HG03565 (cell line): ENCODE results near the gene HOXA6.

Source experiments
- ATAC-seq: cut with Tn5 transposase; IDR thresholded peaks from one replicate; pipeline ENCODE4 v1.9.1; 2021; ENCODE audit warnings: mild to moderate bottlenecking, moderate library complexity; ENCODE audit not compliant: unreplicated experiment

Gene HOXA6

DNA sequence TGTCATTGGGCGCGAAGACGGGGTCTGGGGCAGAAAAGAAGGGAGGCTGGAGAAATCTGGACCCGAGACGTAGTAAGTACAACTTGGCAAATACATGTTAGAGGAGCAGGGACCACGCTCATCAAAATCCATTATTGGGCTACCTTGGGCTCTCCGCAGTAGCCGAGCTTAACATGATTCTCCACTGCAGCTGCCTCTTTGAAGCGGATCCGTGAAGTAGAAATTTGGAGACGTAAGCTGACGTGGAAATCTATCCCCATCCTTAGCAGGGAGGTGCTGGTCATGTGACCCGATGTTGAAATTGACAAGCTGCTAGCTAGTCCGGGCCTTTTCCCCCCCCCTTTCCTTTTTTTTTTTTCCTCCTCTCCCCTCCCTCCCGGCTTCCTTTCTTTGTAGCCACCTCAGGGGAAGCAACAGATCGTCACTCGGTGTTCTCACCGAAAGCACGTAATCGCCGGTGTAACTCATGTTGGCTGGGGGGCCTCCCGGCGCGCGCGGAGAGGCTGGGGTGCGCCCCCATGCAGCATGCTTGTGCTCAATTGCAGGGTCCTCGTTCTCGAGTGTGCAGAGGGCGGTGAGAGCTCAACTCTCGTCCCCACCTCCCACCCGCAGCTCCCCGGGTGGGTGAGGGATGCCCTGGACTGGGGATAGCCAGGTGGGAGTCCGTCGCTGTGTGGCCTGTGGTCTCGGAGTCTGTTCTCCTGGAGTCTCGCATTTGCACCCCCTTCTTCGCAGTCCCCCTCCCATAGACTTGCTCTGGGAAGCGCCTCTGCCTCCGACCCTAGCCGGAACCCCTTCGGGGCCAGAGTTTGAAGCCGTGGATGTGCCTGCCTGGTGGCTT, 37.7 kb upstream of the HOXA6 start, which contains the start of gene HOXA11:
Gene HOXA11, minus strand, starts transcription at position 220 of the 841 bp plus-strand sequence. Its CDS starts 88 bp downstream, at position 132.
- no peak for ATAC-seq

DNA sequence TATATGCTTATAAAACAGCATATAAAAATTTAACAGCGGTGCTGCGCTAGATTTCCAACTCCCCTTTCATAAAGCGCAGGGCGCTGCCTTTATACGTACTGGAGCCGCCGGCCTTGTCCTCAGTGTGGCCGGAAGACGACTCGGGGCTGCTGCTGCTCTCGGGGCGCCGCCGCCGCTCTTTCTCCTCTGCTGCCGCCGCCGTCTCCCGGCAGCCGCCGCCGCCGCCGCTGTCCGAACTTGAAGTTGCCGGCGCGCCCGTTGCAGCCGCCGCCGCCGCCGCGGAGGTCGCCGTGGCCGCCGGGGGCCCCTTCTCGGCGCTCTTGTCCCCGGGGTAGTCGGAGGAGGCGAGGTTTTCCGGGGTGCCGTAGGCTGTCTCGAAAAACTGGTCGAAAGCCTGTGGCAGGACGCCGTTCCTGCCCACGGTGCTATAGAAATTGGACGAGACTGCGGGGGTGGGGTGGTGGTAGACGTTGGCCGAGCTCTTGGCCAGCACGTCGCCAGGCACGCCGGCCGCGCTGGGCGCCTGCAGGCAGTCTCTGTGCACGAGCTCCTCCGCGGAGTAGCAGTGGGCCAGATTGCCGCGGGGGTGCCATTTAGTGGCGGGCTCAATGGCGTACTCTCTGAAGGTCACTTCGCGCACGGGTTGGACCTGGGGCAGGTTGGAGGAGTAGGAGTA, 36.9 kb upstream of the HOXA6 start:
- no peak for ATAC-seq

DNA sequence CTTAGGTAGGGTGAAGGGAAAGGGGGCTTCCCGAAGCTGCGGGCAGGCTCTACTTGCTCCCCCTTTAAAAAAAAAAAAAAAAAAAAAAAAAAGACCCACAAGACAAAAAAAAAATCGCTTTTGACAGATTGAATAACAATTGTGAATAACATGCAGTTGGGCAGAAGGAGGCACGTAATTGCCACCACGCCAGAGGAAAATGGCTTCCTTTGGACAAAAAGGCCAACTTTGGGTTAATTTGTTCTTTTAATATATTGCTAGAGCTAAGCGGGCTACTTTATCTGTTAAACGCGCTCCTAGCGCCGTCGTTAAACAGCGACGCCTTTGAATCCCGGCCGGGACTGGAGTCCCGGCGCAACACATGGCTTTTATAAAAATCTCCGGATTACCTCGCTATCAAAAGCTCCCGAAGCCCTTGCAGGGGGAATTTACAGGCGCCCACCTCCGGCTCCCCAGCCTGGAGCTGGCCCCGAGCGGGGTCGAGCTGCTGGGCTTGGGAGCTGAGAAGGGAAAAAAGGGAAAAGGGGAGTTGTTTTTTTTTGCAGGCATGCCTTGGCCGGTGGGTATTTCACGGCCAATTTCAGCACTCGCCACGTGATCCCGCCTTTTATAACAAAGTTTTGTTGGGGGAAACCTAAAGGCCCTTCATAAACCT, 36.2 kb upstream of the HOXA6 start:
- no peak for ATAC-seq

DNA sequence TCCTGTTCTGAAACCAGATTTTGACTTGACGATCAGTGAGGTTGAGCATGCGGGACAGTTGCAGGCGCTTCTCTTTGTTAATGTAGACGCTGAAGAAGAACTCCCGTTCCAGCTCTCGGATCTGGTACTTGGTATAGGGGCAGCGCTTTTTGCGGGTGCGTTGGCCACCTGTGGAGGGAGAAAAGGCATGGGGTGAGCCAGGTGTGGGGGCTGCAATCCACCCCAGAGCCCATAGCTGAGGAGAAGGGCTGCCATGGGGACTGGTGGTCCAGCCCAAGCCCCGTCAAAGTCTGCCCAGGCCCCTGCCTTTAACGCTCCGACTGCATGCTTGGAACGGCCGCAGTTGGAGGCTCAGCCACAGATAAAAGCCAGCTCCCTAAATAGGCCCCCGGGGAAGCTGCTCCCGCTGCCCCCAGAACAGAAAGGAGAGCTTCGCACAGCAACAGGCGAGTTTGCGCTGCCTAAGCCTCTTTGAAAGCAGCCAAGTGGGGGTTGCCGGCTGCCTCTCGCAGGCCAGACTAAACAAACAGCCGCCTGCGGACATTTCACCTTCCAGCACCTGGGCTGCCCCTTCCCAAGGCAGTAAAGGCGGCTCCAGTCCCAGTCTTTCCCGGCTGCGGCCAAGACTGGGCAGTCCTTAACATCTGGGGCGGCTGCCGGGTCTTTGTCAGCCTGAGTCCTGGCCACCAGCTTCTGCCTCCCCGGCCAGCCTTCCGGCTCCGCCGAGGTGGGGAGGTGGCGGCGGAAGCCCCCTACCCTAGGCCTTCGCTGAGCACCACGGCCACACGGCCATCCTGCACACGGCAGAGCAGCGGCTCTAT, 35.5 kb upstream of the HOXA6 start:
- no peak for ATAC-seq

DNA sequence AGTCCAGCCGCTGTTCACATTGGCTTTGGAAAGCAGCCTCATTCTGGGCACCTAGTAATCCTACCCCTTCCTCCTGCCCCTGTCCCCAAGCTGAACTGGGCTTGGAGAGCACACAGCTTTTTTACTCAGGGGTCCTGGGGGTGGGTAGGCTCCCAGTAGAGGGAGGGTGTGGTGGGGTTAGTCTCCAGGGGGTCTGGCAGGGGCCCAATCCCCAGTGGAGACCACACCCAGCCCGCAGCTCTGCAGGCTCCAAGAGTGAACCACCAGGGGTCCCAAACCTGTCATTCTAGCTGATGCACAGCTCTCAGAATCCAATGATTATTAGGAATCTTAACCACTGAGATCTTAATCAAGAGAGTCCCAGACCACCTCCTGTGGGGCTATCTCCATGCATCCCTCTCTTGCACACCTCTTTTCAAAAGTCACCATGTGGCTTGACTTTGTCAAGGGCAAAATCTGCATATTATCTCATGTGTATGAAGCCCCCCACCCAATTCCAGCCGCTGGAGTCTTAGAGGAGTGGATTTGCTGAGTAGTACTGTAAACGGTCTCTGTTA, 34.8 kb upstream of the HOXA6 start:
- no peak for ATAC-seq

DNA sequence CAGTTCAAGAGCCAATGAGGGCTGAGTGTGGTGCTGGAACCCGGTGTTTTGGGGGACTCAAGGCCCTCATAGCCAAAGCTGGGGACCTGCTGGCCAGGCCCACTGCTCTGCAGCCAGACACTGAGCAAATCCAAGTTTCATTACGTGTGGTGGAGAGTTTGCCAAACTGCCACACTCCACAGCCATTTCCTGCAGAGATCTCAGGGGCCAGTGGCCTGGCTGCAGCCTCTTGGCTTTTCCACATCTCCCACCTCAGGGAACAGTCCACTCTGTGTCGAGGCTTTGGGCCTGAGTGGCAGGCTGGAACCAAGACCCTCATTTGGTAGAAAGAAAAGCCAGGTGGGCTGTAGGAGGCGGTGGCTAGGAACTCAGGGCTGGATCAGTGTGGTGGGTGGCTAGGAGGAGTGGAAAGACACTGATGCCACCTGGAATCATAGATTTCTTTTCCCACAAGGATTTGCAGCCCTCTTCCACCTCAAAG, 34.3 kb upstream of the HOXA6 start:
- no peak for ATAC-seq

DNA sequence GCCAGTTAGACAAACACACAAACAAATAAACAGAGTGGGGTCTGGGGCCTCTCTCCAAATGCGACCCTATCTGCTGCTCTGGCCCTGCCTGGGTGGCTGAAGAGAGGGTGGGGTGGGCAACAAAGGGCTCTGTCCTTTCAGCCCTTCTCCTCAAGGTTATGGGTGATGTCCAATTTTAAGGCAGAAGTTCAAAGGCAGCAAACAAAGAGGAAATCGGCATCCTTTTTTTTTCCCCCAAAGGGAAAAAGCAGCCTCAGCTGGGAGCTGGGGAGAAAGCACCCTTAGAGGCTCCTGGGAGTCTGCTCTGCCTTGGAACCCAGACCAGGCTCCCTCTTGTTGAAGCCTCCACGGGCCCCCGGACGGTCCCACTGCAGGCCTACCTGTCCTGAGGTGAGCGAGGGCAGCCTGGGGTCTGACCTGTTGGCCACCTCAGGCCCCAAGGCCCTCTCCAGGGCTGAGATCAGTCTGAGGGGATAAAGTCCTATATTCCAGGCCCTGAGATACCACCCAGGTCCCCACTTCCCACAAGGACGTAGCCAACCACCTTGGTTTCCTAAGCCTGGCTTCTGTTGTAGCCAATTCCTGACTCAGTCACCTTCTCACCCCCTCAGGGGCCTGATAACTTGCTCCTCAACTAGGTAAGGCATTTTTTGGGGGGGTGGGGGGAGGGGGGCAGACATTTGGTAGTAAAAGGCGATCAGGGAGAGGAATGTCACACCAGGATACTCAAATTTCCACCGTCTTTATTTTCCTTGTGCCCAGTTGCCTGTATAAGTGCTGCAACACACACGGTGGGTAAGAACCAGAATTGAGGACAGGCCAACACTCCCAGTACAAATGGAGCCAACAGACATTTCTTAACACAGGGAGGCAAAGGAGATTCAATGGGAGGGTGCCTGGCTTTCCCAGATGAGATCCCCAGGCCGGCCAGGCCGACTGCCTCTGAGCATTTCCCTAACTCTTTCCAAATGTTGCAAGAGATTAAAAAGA, 33.2 kb upstream of the HOXA6 start:
- ATAC-seq = no peak

DNA sequence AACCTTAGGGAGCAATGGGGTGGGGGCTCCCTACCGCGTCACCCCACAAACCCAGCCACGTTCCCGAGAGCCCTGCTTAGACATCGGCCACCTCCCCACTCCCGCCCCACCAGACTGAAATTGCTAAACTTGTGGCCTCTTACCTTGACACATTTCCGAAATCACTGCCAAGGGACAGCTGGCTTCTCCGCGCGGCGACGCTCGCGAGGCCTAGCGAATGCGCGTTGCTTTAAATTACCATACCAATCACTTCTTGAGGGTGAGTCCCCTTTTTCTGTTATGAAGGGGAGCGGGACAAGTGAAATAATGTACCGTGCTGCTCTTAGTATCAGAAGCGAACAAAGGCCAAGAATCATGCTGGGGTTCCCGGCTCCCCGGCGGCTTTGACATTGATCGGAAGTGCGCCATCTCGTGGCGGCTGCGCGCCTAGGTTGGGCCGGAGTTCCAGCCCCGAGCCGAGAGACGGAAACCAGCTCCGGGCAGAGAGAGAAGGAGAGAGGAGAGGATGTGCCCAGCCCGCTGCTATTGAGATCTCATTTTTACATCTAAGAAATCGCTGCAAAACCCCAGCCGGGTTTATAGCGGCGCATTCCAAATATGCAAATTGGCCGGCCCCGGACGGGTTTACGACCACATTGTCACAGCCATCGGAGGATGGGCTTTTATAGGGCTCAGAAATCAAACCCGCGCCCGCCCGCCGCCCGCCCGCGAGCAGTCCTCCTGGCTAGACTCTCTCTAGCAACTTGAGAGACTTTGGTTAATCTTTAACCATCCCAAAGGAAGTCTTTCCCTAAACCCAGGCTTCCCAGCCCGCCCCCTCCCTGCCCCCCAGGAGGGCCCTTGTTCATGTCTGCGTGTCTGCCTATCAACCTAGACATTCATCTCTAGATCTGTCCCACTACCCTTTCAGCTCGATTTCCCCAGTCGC, 32.2 kb upstream of the HOXA6 start:
- no peak for ATAC-seq

DNA sequence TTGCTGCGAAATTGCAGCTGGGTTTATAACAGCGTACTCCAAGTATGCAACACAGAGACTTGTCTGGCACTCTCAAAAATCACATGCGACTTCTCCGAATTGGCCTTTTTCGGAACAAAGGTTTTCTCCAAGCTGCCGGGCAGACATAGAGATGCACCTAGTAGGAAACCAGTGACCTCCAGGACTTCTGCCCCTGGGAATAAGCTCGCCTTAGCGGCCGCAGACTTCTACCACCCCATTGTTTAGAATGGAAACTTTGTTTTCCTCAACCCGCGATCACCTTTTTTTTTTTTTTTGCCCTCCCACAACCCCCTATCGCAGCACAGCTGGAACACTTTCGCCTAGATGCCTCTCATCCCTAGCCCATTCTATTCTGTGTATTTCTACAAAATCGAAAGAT, 31.5 kb upstream of the HOXA6 start:
- no peak for ATAC-seq

DNA sequence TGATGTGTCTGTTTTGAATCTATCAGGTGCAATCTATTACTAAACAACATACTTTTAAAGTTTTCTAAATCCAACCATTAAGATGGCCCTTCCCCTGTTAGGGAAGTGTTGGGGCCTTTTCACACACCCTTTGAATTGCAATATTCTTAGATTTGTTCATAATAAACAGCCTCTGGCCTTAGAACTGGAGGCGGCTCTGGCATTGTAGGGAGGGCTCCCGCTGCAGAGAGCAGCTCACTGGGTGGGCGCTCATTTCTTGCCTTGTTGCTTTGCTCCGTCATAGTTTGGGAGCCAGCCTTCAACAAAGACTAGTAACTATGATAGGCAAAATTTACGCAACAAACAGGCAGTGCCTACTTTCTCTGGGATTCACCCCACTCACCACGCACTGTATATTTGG, 30.8 kb upstream of the HOXA6 start:
- ATAC-seq = no peak

DNA sequence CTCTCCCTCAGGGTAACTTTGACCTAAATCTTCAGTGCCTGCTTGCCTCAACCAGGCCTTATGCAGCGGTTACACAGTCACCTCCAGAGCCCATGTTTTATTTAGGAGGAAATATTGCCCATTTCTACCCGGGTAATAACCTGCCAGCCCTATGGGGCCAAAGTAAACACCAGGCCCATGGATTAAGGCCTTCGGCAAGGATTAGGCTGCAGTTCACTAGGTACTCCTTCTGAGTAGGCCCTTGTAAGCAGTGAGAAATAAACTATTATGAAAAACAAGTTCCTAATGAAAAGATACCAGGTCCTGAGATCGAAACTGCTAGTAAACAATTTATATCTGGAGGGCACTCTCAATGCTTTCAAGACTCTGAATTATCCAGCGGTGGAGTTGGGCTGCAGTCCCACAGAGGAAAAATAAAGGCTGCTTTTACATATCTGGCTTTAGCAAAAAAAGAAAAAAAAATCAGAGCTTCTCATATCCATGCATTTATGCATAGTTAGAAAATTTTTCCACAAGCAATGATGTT, 30.3 kb upstream of the HOXA6 start:
- ATAC-seq = no peak

DNA sequence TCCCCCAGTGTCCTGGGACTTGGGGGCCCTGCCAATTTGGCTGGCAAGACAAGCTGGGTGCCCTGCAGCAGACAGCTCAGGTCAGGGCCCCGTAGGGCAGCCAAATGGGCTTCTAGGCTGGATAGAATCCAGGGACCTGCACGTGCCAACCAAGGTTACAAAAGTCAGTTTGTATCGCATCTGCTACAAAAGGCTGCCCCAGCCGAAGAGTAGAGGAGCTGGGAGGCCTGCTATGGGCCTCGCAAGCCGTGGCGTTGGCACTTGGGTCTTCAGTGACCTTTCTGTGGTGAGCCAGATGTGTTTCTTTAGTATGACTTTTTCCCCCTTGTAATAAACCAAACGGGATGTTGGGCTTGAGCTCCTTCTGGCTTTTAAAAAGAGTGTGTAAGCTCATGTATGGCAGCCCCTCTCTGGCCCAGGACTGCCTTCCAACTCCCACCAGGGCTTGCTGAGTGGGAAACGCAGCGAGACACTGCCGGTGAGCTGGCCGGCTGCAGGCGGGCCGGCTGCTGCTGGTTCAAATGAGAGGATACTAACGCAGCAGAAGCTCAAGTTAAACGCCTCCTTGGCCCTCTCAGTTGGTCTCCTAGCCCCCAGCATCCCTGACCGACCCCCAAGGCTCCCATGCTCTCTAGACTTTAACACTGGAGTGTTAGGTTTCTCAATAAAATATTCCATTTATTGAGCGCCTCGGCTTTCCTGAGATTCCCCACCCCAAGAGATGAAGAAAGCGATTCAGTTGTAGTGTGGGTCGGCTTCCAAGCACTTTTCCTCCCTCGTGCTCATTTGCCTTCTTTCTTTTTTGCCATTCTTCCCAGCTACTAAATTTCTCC, 29.6 kb upstream of the HOXA6 start:
- ATAC-seq = no peak

DNA sequence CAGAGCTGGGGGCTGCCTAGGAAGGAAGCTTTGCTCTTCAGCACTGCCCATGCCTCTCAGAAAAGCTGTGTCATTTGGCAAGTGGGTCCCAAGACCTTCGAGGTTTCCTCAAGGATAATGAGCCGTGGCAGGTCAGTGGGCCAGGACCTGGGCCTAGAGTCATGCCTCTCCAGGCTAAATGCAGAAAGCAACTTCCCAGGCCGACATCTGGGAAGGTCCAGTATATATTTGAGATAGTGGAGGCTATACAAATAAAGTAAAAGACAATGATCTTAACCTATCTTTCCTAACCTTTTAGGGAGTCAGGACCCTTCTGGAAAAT, 28.9 kb upstream of the HOXA6 start:
- ATAC-seq = no peak

DNA sequence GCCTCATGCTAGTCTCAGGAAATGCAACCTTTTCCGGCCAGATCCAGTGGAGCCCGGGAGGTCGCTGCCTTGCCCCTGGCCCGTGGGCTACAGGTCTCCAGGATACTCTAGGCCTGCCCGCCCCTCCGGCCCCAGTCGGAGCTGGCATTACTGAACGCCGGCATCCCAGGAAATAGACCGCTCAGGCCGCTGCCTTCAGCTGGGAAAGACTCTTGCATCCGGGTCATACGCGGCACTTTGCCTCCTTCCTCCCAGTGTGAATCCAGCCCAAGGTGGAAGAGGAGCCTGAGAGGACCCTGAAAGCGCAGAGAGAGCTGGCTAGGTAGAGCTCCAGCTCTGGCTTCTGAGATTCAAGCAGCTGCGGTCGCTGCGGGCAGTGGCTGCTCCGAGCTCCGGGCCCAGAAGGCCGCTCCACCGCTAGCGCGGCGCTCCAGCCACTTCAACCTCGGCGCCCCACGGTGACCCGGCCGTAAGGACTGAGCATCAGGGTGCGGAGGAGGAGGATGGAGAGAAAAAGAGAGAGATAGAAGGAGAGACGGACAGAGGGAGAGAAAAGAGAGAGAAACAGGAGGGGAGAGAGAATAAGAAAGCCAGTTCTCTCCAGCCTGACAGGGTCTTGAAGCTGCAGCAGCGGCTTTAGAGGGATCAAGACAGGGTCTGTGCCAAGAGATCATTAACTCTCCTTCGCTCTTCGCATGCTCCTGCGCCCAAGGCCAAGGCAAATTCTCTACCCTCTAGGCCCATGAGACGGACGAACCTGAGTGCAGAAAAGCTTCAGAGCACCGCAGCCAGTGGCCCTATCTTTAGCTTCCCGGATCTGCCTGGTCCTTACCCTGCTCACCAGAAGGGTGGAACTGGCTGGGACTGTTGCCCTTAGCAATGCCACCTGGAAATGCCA, 28.3 kb upstream of the HOXA6 start:
- no peak for ATAC-seq

DNA sequence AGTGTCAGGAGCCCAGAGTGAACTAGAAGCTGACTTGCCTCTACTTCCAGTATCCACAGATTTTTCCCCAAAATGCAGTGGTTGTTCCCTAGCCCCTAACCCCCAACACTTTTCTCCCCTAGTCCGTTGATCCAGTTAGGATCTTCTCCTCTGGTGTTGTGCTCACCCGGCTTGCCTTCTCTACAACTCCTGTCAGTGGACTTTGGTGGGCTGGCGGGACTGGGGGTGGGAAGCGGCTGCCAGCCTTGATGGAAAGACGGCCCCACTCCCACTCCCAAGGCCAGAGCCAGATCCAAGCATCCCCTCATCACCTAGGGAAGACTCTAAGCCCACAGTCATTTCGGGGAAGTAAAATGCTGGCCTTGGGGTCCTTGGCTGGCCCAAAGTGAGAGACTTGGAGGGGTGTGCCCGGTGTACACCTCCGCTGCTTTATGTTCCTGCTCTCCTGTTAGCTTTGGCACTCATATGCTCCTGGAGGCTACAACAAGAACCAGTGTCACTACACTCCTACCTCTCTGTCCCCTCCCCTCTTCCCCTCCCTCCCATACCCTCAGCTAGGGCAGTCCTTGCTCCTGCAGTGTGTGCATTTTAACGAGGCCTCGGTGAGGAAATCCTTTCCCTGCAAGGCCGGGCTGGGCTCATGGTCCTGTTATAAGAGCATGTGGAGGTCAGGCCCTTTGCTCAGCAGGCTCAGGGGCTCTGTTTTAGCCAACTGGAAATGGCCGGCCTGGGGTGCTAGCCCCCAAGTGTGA, 27.5 kb upstream of the HOXA6 start:
- no peak for ATAC-seq
